ENCODE measurements around the gene FRAT2.
"Not testable (repeated sequence)": the region's sequence is repeated elsewhere in the genome, so short reads cannot be mapped to it uniquely, and the experiment has no call there.

FRAT2 gene

GRCh38 chr10:97290576-97291356 lies 43.8 kb downstream of the FRAT2 start:
- not testable (repeated sequence) for DNase-seq (ENCODE audit: low spot score)

DNA sequence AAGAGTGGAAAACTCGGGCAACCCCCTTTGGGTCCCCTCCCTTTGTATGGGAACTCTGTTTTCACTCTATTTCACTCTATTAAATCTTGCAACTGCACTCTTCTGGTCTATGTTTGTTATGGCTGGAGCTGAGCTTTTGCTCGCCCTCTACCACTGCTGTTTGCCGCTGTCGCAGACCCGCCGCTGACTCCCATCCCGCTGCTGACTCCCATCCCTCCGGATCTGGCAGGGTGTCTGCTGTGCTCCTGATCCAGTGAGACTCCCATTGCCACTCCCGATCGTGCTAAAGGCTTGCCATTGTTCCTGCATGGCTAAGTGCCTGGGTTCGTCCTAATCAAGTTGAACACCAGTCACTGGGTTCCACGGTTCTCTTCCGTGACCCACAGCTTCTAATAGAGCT lies 44.5 kb downstream of the FRAT2 start:
- DNase-seq (ENCODE audit: low spot score), result not testable (repeated sequence)
